Panc1 (cell line): Measurements from ENCODE around the gene ZNF513. TPM values are rescaled to one million over a fixed set of nuclear protein-coding genes. Genes with fewer than 3 reads are reported as not detected.

Source experiments
- ATAC-seq: fragments of 200-7000 bp; cut with Tn5 transposase; 2 replicates; pipeline ENCODE4 v1.9.1; 2020; ENCODE audit warnings: mild to moderate bottlenecking, moderate library complexity
- BruUV-seq: library from RNA; stranded (reverse); fragments of 400-500 nt; replicated peaks from 2 replicates; lab custom pipeline; 2021; lab: Mats Ljungman, UMichigan
- CTCF ChIA-PET: fragments of 300-600 bp; sonication (Branson Sonifier 250); formaldehyde crosslinking; loops from one replicate; lab custom pipeline; 2022; ENCODE audit warnings: antibody characterized with exemption; lab: Charles Lee
- POLR2A ChIA-PET: fragments of 300-600 bp; sonication (Branson Sonifier 250); formaldehyde crosslinking; loops from one replicate; lab custom pipeline; 2022; ENCODE audit warnings: antibody characterized with exemption; lab: Charles Lee
- DNase-seq: peaks from one replicate; pipeline ENCODE4 v3.0.0-alpha.2; 2010; ENCODE audit warnings: low read depth, low spot score
- H3K27ac ChIP-seq: 2 replicates; pipeline ENCODE4 v1.5.1; 2011; ENCODE audit warnings: mild to moderate bottlenecking, low read length, inconsistent platforms
- H3K27me3 ChIP-seq: fragments of 200-500 bp; sonication (Bioruptor generic); 2 replicates; pipeline ENCODE4 v1.6.0; 2014; ENCODE audit warnings: low read length, inconsistent platforms; ENCODE audit not compliant: control insufficient read depth, insufficient read depth
- H3K36me3 ChIP-seq: fragments of 200-500 bp; sonication (Bioruptor generic); 2 replicates; pipeline ENCODE4 v1.5.1; 2014; ENCODE audit warnings: inconsistent platforms, mild to moderate bottlenecking, low read length, moderate library complexity; ENCODE audit not compliant: control insufficient read depth, insufficient read depth
- H3K4me1 ChIP-seq: 2 replicates; pipeline ENCODE4 v1.5.1; 2011; ENCODE audit warnings: inconsistent platforms, mild to moderate bottlenecking, low read length, moderate library complexity; ENCODE audit not compliant: control insufficient read depth, insufficient read depth
- H3K4me3 ChIP-seq, 2 experiments: 2 replicates each; pipeline ENCODE4 v1.5.1; 2011 to 2012; ENCODE audit warnings: low read depth in 2 of 2, low read length in 2 of 2, mild to moderate bottlenecking in 2 of 2, inconsistent platforms in 1 of 2, moderate library complexity in 1 of 2
- H3K9me3 ChIP-seq: fragments of 200-500 bp; sonication (Bioruptor generic); 2 replicates; pipeline ENCODE4 v1.5.1; 2014; ENCODE audit warnings: low read depth, mild to moderate bottlenecking, inconsistent platforms, low read length, moderate library complexity; ENCODE audit not compliant: control insufficient read depth, insufficient read depth
- POLR2AphosphoS5 ChIP-seq: IDR thresholded peaks from 2 replicates; pipeline ENCODE4 v1.6.1; 2012; ENCODE audit warnings: mild to moderate bottlenecking, low read depth, low read length, moderate library complexity
- SIN3A ChIP-seq: IDR thresholded peaks from 2 replicates; pipeline ENCODE4 v1.6.1; 2012; ENCODE audit warnings: low read depth, mild to moderate bottlenecking, low read length, moderate library complexity, borderline replicate concordance; ENCODE audit not compliant: insufficient read depth
- TCF7L2 ChIP-seq: IDR thresholded peaks from 2 replicates; pipeline ENCODE4 v1.6.1; 2011; ENCODE audit warnings: mild to moderate bottlenecking, low read depth, low read length, inconsistent platforms
- in situ Hi-C: cut with HindIII; loops from 2 replicates; pipeline ENCODE4 v1.10.0; 2016; ENCODE audit warnings: low sequenced_read_pairs, low pct_unique_long_range_greater_than_20kb
- intact Hi-C: fragments of 100-400 bp; cut with micrococcal nuclease; formaldehyde crosslinking; loops from one replicate; pipeline ENCODE4 v1.10.0; 2022; ENCODE audit not compliant: unreplicated experiment
- total RNA-seq: library from RNA; stranded (reverse); gene quantifications from one replicate; pipeline ENCODE4 v1.2.1, GENCODE V29; 2021; ENCODE audit not compliant: unreplicated experiment
- TF ChIP-seq, protein P1 (sequence below), 2 experiments: IDR thresholded peaks; 2 replicates each; pipeline ENCODE4 v1.6.1; 2011 to 2012; ENCODE audit warnings: low read depth in 2 of 2, control low read depth in 1 of 2, low read length in 1 of 2, mild to moderate bottlenecking in 1 of 2, moderate library complexity in 1 of 2; ENCODE audit not compliant: insufficient read depth in 1 of 2
- TF ChIP-seq, protein P2 (sequence below): fragments of 450-650 bp; IDR thresholded peaks from 2 replicates; pipeline ENCODE4 v1.5.1; 2017; ENCODE audit warnings: mild to moderate bottlenecking

The ZNF513 gene
- total RNA-seq, 1 experiment from 2014 or later, result 25.3 TPM

DNA sequence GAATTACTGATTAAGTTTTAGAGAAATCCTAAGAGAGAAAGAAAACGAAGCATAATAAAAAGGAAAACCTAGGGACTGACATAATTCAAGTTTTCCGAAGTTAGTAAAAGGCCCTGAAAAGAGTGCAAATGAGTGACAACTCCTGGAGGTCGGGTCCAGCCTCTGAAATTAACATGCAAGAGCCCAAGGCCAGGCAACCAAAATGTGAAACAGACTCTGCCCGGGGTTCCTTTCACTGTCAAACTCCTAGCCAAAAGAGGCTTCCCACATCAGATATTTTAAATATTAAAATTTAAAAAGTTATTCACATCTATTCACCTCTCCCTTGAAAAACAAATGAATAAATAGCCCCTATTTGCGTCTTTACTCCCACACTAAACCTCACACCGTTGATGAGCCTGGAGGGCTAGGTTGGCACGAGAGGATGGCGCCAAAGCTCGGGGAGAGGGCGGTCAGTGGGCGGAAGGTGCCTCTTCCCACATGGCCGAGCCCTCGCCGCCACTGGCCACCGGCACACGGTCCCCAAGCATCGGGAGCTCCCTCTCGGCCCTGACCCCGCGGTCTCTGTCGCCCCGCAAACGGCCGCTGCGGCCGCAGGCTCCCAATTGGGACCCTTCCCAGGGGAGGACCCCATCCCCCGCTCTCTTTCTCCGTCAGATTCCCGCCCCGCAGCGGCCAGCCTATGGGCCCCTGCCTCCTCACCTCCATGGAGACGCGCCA is 28.2 kb upstream of the ZNF513 start:
- H3K9me3 ChIP-seq, result no peaks in the 10 kb centered on the region
- ChIA-PET POLR2A (interaction anchor here (0.7 to 1.0 kb wide), 3 partner anchors 27 to 79 kb away, joined by 4 to 5 read pairs (median 5); no protein-coding TSS in a partner anchor), CTCF (interaction anchor here (0.6 to 0.7 kb wide), 3 partner anchors 96 to 275 kb away, joined by 3 to 4 read pairs (median 4); no protein-coding TSS in a partner anchor)
- in situ Hi-C loops (no loop called here), intact Hi-C loops (loop anchor here (5.0 kb wide), 1 partner anchor 219 kb away; the partner anchor contains the start of genes CCDC121 and GPN1)
- no TSS peak for BruUV-seq
- H3K27ac ChIP-seq, result peak overlapping the region; percentile 87
- peaks cover 8% of the 10 kb centered on the region for H3K36me3 ChIP-seq
- ATAC-seq, result peak; percentile 70
- H3K27me3 ChIP-seq, result no peaks in the 10 kb centered on the region
- no peak for DNase-seq
- peak overlapping the region; percentile 93 to 96 for H3K4me3 ChIP-seq
- peaks cover 16% of the 10 kb centered on the region for H3K4me1 ChIP-seq
- TF ChIP-seq, protein P1, sequence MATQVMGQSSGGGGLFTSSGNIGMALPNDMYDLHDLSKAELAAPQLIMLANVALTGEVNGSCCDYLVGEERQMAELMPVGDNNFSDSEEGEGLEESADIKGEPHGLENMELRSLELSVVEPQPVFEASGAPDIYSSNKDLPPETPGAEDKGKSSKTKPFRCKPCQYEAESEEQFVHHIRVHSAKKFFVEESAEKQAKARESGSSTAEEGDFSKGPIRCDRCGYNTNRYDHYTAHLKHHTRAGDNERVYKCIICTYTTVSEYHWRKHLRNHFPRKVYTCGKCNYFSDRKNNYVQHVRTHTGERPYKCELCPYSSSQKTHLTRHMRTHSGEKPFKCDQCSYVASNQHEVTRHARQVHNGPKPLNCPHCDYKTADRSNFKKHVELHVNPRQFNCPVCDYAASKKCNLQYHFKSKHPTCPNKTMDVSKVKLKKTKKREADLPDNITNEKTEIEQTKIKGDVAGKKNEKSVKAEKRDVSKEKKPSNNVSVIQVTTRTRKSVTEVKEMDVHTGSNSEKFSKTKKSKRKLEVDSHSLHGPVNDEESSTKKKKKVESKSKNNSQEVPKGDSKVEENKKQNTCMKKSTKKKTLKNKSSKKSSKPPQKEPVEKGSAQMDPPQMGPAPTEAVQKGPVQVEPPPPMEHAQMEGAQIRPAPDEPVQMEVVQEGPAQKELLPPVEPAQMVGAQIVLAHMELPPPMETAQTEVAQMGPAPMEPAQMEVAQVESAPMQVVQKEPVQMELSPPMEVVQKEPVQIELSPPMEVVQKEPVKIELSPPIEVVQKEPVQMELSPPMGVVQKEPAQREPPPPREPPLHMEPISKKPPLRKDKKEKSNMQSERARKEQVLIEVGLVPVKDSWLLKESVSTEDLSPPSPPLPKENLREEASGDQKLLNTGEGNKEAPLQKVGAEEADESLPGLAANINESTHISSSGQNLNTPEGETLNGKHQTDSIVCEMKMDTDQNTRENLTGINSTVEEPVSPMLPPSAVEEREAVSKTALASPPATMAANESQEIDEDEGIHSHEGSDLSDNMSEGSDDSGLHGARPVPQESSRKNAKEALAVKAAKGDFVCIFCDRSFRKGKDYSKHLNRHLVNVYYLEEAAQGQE (IDR thresholded peaks at IDR 0.05; ENCODE audit: insufficient read depth in 1 of 2, low read depth in 2 of 2, low read length in 1 of 2), result no peak
- TF ChIP-seq TCF7L2, result no peak
- TF ChIP-seq POLR2AphosphoS5, result no peak
- TF ChIP-seq SIN3A, result no peak
- TF ChIP-seq, protein P2, sequence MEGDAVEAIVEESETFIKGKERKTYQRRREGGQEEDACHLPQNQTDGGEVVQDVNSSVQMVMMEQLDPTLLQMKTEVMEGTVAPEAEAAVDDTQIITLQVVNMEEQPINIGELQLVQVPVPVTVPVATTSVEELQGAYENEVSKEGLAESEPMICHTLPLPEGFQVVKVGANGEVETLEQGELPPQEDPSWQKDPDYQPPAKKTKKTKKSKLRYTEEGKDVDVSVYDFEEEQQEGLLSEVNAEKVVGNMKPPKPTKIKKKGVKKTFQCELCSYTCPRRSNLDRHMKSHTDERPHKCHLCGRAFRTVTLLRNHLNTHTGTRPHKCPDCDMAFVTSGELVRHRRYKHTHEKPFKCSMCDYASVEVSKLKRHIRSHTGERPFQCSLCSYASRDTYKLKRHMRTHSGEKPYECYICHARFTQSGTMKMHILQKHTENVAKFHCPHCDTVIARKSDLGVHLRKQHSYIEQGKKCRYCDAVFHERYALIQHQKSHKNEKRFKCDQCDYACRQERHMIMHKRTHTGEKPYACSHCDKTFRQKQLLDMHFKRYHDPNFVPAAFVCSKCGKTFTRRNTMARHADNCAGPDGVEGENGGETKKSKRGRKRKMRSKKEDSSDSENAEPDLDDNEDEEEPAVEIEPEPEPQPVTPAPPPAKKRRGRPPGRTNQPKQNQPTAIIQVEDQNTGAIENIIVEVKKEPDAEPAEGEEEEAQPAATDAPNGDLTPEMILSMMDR, result no peak

DNA sequence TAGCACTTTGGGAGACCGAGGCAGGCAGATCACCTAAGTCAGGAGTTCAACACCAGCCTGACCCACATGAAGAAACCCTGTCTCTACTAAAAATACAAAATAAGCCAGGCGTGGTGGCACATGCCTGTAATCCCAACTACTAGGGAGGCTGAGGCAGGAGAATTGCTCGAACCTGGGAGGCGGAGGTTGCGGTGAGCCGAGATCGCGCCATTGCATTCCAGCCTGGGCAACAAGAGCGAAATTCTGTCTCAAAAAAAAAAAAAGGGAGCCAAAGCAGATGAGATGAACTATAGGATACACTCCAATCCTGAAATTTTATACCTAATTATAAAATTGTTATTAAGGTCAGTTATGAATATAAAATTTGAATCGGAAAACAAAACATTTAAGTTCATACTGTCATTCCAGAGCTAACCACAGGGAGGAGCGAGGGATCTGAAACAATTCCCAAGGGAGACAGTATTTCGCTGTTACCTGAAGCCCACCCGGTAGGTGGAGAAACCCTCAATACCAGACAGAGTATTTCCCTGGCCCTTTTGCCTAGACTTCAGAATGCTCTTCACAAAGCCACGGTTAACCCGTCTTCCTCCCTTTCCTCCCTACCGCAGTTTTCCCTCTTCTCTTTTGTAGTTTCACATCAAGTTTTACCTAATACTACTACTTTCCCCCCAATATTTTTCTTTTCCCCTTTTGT is 27.4 kb upstream of the ZNF513 start:
- ATAC-seq, result no peak
- peaks cover 16% of the 10 kb centered on the region for H3K4me1 ChIP-seq
- H3K27ac ChIP-seq, result peak overlapping the region; percentile 87
- peak overlapping the region; percentile 93 to 96 for H3K4me3 ChIP-seq
- DNase-seq, result no peak
- in situ Hi-C loops, result no loop called here
- H3K9me3 ChIP-seq, result no peaks in the 10 kb centered on the region
- ChIA-PET CTCF (interaction anchor here (0.7 to 1.3 kb wide), 2 partner anchors 48 to 254 kb away, joined by 3 to 4 read pairs; no protein-coding TSS in a partner anchor), POLR2A (interaction anchor here (0.7 kb wide), 1 partner anchor 80 kb away, joined by 5 read pairs; no protein-coding TSS in a partner anchor)
- intact Hi-C loops, result loop anchor here (5.0 kb wide), 1 partner anchor 219 kb away; the partner anchor contains the start of genes CCDC121 and GPN1
- BruUV-seq, result TSS peak; percentile 88
- H3K27me3 ChIP-seq, result no peaks in the 10 kb centered on the region
- peaks cover 8% of the 10 kb centered on the region for H3K36me3 ChIP-seq
- TF ChIP-seq SIN3A, result no peak
- TF ChIP-seq, protein P2, result peak; percentile 80
